ENCODE results near the gene NEK5. TPM values are rescaled to one million over a fixed set of nuclear protein-coding genes. Genes with fewer than 3 reads are reported as not detected.
"Not testable (repeated sequence)": the region's sequence is repeated elsewhere in the genome, so short reads cannot be mapped to it uniquely, and the experiment has no call there.

The NEK5 gene
- total and polyA plus RNA-seq, 2 donors (not counting 3 experiments of a cell fraction or from before 2014, with no cell fraction given) = 0.03 to 0.18 TPM

GRCh38 chr13:52082601-52083000 lies 46.3 kb downstream of the NEK5 start:
- Histone ChIP-seq H4K20me1 (replicated peaks; ENCODE audit: control insufficient read depth, extremely low read depth, insufficient read depth, low read length) (no peaks in the 10 kb centered on the region), H3K9me1 (replicated peaks; ENCODE audit: control insufficient read depth, extremely low read depth, insufficient read depth, low read length) (no peaks in the 10 kb centered on the region), H2AFZ (ENCODE audit: low read depth, low read length) (no peak overlapping the region), H3K4me3 (replicated peaks in 1 of 3; ENCODE audit: insufficient read depth in 1 of 3, low read depth in 1 of 3, low read length in 3 of 3) (no peak overlapping the region), H3K9ac (replicated peaks; ENCODE audit: extremely low read depth, insufficient read depth, low read length) (no peak overlapping the region), H3K79me2 (ENCODE audit: control insufficient read depth, insufficient read depth, low read length) (no peaks in the 10 kb centered on the region), H3K36me3 (ENCODE audit: control insufficient read depth in 2 of 2, extremely low read depth in 1 of 2, insufficient read depth in 2 of 2, low read length in 2 of 2) (no peaks in the 10 kb centered on the region), H3K4me2 (ENCODE audit: insufficient read depth, low read length) (no peak overlapping the region), H3K9me3 (replicated peaks; ENCODE audit: control insufficient read depth, insufficient read depth, low read length) (no peaks in the 10 kb centered on the region), H3K27me3 (ENCODE audit: control insufficient read depth in 2 of 2, insufficient read depth in 2 of 2, low read length in 2 of 2) (peaks cover 3 to 10% of the 10 kb centered on the region in 2 experiments), H3K4me1 (ENCODE audit: control insufficient read depth, extremely low read depth, insufficient read depth, low read length) (no peaks in the 10 kb centered on the region), H3K27ac (ENCODE audit: insufficient read depth, low read depth, low read length) (no peak overlapping the region)
- dilution Hi-C loops (cut with MboI; ENCODE audit: extremely low pct_ligation_motif_present, low sequenced_read_pairs) (no loop called here), intact Hi-C loops (cut with micrococcal nuclease) (no loop called here)
- no peak for DNase-seq (ENCODE audit: low read depth, low spot score)
- TF ChIP-seq MYC (IDR thresholded peaks at IDR 0.05; ENCODE audit: low read depth, low read length) = no peak
- TF ChIP-seq, protein P1, sequence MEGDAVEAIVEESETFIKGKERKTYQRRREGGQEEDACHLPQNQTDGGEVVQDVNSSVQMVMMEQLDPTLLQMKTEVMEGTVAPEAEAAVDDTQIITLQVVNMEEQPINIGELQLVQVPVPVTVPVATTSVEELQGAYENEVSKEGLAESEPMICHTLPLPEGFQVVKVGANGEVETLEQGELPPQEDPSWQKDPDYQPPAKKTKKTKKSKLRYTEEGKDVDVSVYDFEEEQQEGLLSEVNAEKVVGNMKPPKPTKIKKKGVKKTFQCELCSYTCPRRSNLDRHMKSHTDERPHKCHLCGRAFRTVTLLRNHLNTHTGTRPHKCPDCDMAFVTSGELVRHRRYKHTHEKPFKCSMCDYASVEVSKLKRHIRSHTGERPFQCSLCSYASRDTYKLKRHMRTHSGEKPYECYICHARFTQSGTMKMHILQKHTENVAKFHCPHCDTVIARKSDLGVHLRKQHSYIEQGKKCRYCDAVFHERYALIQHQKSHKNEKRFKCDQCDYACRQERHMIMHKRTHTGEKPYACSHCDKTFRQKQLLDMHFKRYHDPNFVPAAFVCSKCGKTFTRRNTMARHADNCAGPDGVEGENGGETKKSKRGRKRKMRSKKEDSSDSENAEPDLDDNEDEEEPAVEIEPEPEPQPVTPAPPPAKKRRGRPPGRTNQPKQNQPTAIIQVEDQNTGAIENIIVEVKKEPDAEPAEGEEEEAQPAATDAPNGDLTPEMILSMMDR (IDR thresholded peaks at IDR 0.05; ENCODE audit: extremely low read depth in 1 of 2, insufficient read depth in 1 of 2, low read depth in 1 of 2, low read length in 2 of 2) = no peak
- no peak for TF ChIP-seq POLR2A (IDR thresholded peaks at IDR 0.05; ENCODE audit: low read depth, low read length)
- no peak for TF ChIP-seq FOS (IDR thresholded peaks at IDR 0.05; ENCODE audit: borderline replicate concordance, insufficient read depth, low read length)
- no peak for TF ChIP-seq POLR2AphosphoS5 (IDR thresholded peaks at IDR 0.05; ENCODE audit: insufficient read depth, low read depth, low read length)
- no peak for TF ChIP-seq EZH2 (IDR thresholded peaks at IDR 0.05; ENCODE audit: borderline replicate concordance, low read depth, low read length, severe bottlenecking)
- TF ChIP-seq JUN (IDR thresholded peaks at IDR 0.05; ENCODE audit: borderline replicate concordance, insufficient read depth, insufficient read length, low read depth) = no peak
- no peak for TF ChIP-seq GATA2 (IDR thresholded peaks at IDR 0.05; ENCODE audit: insufficient read depth, insufficient read length, low read depth, low read length)
- no peak for TF ChIP-seq MAX (IDR thresholded peaks at IDR 0.05; ENCODE audit: insufficient read depth, insufficient read length)
- CTCF ChIA-PET = no interaction called here
- no peak for FAIRE-seq
- no TSS peak for BruUV-seq (replicated peaks)
- POLR2A ChIA-PET = no interaction called here

DNA sequence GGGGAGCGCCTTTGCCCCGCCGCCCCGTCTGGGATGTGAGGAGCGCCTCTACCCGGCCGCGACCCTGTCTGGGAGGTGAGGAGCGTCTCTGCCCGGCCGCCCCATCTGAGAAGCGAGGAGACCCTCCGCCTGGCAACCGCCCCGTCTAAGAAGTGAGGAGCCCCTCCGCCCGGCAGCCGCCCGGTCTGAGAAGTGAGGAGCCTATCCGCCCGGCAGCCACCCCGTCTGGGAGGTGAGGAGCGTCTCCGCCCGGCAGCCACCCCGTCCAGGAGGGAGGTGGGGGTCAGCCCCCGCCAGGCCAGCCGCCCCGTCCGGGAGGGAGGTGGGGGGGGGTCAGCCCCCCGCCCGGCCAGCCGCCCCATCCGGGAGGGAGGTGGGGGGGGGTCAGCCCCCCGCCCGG lies 49.0 kb downstream of the NEK5 start:
- H3K36me3 ChIP-seq (ENCODE audit: control insufficient read depth in 2 of 2, extremely low read depth in 1 of 2, insufficient read depth in 2 of 2, low read length in 2 of 2); H3K4me2 ChIP-seq (ENCODE audit: insufficient read depth, low read length); H3K9ac ChIP-seq (replicated peaks; ENCODE audit: extremely low read depth, insufficient read depth, low read length); H3K27me3 ChIP-seq (ENCODE audit: control insufficient read depth in 2 of 2, insufficient read depth in 2 of 2, low read length in 2 of 2); H3K9me3 ChIP-seq (replicated peaks; ENCODE audit: control insufficient read depth, insufficient read depth, low read length); DNase-seq (ENCODE audit: low read depth, low spot score); POLR2A ChIA-PET; CTCF ChIA-PET; BruUV-seq (replicated peaks); H4K20me1 ChIP-seq (replicated peaks; ENCODE audit: control insufficient read depth, extremely low read depth, insufficient read depth, low read length); H3K27ac ChIP-seq (ENCODE audit: insufficient read depth, low read depth, low read length); H3K79me2 ChIP-seq (ENCODE audit: control insufficient read depth, insufficient read depth, low read length); FAIRE-seq; H3K9me1 ChIP-seq (replicated peaks; ENCODE audit: control insufficient read depth, extremely low read depth, insufficient read depth, low read length); intact Hi-C loops (cut with micrococcal nuclease); dilution Hi-C loops (cut with MboI; ENCODE audit: extremely low pct_ligation_motif_present, low sequenced_read_pairs); H3K4me3 ChIP-seq (replicated peaks in 1 of 3; ENCODE audit: insufficient read depth in 1 of 3, low read depth in 1 of 3, low read length in 3 of 3); H3K4me1 ChIP-seq (ENCODE audit: control insufficient read depth, extremely low read depth, insufficient read depth, low read length); H2AFZ ChIP-seq (ENCODE audit: low read depth, low read length): not testable (repeated sequence)

Data from endothelial cell of umbilical vein (primary cell).